Hepatocyte (in vitro differentiated cells): ENCODE results near the gene INPP4B.

ENCODE experiments used
- EZH2 ChIP-seq: fragments of 200-600 bp; sonication (generic); IDR thresholded peaks from 2 replicates; pipeline ENCODE4 v1.6.1; 2016; ENCODE audit warnings: antibody characterized with exemption, mild to moderate bottlenecking, borderline replicate concordance
- EZH2phosphoT487 ChIP-seq: fragments of 200-600 bp; sonication (generic); IDR thresholded peaks from one replicate; pipeline ENCODE4 v1.6.1; 2018; ENCODE audit warnings: antibody characterized with exemption, mild to moderate bottlenecking, low read depth, moderate library complexity; ENCODE audit not compliant: unreplicated experiment, severe bottlenecking
- TF ChIP-seq, protein P1 (sequence below): fragments of 200-600 bp; sonication (generic); IDR thresholded peaks from 2 replicates; pipeline ENCODE4 v1.5.1; 2016; ENCODE audit warnings: antibody characterized with exemption, mild to moderate bottlenecking; ENCODE audit not compliant: poor library complexity

GRCh38 chr4:142285222-142285583, 560.9 kb downstream of the INPP4B start:
- no peak for TF ChIP-seq EZH2
- TF ChIP-seq, protein P1, sequence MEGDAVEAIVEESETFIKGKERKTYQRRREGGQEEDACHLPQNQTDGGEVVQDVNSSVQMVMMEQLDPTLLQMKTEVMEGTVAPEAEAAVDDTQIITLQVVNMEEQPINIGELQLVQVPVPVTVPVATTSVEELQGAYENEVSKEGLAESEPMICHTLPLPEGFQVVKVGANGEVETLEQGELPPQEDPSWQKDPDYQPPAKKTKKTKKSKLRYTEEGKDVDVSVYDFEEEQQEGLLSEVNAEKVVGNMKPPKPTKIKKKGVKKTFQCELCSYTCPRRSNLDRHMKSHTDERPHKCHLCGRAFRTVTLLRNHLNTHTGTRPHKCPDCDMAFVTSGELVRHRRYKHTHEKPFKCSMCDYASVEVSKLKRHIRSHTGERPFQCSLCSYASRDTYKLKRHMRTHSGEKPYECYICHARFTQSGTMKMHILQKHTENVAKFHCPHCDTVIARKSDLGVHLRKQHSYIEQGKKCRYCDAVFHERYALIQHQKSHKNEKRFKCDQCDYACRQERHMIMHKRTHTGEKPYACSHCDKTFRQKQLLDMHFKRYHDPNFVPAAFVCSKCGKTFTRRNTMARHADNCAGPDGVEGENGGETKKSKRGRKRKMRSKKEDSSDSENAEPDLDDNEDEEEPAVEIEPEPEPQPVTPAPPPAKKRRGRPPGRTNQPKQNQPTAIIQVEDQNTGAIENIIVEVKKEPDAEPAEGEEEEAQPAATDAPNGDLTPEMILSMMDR, result no peak
- TF ChIP-seq EZH2phosphoT487, result no peak
